ENCODE results near the gene CRTAC1. TPM values are rescaled to one million over a fixed set of nuclear protein-coding genes. Genes with fewer than 3 reads are reported as not detected.

Gene CRTAC1
- polyA plus RNA-seq, 2 of the 4 experiments (the other 2 are of a cell fraction) = 0.32 to 0.39 TPM

DNA sequence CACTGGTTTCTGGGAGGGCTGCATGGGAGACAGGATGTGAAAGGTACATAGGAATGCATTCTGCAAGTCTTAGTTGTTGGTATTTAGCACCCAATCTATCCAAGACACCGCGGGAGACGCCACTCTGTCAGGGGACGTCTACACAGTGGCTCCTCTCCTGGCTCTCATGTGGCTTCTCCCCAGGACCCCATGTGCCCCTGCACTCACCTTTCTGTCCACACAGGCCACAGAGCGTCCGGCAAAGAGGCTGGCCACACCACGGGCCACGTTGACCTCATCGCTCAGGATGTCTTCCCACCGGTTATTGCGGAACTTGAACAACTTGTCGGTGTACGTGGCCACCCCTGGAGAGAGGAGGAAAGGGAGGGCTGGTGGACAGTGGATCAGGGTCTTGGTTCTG is 107.4 kb downstream of the CRTAC1 start:
- no peak for ATAC-seq
- POLR2A ChIA-PET = no interaction called here
- no peaks in the 10 kb centered on the region for H3K9me3 ChIP-seq
- H3K4me3 ChIP-seq = no peak overlapping the region
- no peaks in the 10 kb centered on the region for H3K4me1 ChIP-seq
- 69% methylated on average over 13 of the region's 13 CpGs for WGBS (ENCODE audit: missing lambda C conversion rate)
- TF ChIP-seq MAFK (IDR thresholded peaks at IDR 0.05; ENCODE audit: partially characterized antibody) (no peak), TP53 (CRISPR knock-in tag; IDR thresholded peaks at IDR 0.05) (no peak), HOXB13 (CRISPR knock-in tag; IDR thresholded peaks at IDR 0.05; ENCODE audit: low read depth) (no peak), POLR2AphosphoS2 (conservative IDR thresholded peaks at IDR 0.05; ENCODE audit: low read length) (no peak), MYC (IDR thresholded peaks at IDR 0.05; ENCODE audit: borderline replicate concordance, low read length) (no peak), HES2 (IDR thresholded peaks at IDR 0.05) (no peak), JUNB (IDR thresholded peaks at IDR 0.05) (no peak), HEYL (CRISPR knock-in tag; IDR thresholded peaks at IDR 0.05) (no peak), EHMT2 (IDR thresholded peaks at IDR 0.05; ENCODE audit: low read depth) (no peak), NPAS2 (CRISPR knock-in tag; IDR thresholded peaks at IDR 0.05; ENCODE audit: borderline replicate concordance) (no peak), EP300 (IDR thresholded peaks at IDR 0.05) (no peak), ZSCAN20 (CRISPR knock-in tag; IDR thresholded peaks at IDR 0.05) (no peak), CBX8 (IDR thresholded peaks at IDR 0.05) (no peak)
- TF ChIP-seq, protein P1, sequence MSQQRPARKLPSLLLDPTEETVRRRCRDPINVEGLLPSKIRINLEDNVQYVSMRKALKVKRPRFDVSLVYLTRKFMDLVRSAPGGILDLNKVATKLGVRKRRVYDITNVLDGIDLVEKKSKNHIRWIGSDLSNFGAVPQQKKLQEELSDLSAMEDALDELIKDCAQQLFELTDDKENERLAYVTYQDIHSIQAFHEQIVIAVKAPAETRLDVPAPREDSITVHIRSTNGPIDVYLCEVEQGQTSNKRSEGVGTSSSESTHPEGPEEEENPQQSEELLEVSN (IDR thresholded peaks at IDR 0.05; ENCODE audit: borderline replicate concordance, low read depth) = no peak
- TF ChIP-seq, protein P2, sequence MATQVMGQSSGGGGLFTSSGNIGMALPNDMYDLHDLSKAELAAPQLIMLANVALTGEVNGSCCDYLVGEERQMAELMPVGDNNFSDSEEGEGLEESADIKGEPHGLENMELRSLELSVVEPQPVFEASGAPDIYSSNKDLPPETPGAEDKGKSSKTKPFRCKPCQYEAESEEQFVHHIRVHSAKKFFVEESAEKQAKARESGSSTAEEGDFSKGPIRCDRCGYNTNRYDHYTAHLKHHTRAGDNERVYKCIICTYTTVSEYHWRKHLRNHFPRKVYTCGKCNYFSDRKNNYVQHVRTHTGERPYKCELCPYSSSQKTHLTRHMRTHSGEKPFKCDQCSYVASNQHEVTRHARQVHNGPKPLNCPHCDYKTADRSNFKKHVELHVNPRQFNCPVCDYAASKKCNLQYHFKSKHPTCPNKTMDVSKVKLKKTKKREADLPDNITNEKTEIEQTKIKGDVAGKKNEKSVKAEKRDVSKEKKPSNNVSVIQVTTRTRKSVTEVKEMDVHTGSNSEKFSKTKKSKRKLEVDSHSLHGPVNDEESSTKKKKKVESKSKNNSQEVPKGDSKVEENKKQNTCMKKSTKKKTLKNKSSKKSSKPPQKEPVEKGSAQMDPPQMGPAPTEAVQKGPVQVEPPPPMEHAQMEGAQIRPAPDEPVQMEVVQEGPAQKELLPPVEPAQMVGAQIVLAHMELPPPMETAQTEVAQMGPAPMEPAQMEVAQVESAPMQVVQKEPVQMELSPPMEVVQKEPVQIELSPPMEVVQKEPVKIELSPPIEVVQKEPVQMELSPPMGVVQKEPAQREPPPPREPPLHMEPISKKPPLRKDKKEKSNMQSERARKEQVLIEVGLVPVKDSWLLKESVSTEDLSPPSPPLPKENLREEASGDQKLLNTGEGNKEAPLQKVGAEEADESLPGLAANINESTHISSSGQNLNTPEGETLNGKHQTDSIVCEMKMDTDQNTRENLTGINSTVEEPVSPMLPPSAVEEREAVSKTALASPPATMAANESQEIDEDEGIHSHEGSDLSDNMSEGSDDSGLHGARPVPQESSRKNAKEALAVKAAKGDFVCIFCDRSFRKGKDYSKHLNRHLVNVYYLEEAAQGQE (IDR thresholded peaks at IDR 0.05) = no peak
- TF ChIP-seq, protein P3, sequence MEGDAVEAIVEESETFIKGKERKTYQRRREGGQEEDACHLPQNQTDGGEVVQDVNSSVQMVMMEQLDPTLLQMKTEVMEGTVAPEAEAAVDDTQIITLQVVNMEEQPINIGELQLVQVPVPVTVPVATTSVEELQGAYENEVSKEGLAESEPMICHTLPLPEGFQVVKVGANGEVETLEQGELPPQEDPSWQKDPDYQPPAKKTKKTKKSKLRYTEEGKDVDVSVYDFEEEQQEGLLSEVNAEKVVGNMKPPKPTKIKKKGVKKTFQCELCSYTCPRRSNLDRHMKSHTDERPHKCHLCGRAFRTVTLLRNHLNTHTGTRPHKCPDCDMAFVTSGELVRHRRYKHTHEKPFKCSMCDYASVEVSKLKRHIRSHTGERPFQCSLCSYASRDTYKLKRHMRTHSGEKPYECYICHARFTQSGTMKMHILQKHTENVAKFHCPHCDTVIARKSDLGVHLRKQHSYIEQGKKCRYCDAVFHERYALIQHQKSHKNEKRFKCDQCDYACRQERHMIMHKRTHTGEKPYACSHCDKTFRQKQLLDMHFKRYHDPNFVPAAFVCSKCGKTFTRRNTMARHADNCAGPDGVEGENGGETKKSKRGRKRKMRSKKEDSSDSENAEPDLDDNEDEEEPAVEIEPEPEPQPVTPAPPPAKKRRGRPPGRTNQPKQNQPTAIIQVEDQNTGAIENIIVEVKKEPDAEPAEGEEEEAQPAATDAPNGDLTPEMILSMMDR (IDR thresholded peaks at IDR 0.05) = no peak
- CTCF ChIA-PET = interaction anchor here (0.6 to 24.4 kb wide), 4 partner anchors 12 to 387 kb away, joined by 4 to 660 read pairs (median 9); partner anchors contain the start of gene CRTAC1
- no peak overlapping the region for H3K27ac ChIP-seq
- no peak for FAIRE-seq
- H3K4me2 ChIP-seq = no peak overlapping the region
- DNase-seq (ENCODE audit: low read depth in 1 of 2, low spot score in 1 of 2) = no peak

DNA sequence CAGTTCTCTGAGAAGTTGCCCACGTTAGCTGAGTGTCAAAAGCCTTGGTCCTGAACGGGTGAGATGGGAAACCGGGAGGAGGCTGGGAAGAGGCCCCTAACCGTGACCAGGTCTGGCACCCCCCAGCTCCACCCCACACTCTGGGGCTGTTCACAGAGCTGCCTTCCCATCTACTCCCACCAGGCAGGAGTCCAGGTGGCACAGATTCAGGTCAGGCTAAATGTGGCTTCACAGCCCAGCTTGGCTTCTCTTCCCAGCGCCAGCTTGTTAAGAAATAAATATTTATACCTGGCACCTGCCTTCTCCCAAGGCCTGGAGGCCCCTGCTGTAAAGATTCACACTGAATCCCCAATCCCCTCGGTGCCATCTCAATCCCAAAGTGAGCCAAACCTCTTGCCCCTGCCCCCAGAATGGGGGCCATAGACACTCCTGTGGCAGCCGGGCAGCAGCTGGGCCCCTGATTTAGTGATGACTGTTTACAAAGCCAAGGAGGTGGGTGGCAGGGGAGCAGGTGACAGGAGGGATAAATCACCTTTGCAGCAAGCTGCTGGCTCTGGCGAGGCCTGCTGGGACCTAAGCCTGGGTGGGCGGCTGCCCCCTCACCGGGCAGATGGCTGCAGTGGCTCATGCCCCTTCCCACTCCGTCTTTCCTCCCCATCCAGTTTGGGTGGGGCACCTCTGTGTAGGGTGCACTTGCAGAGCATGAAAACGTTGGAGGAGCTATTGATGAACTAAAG is 108.2 kb downstream of the CRTAC1 start:
- DNase-seq (ENCODE audit: low read depth in 1 of 2, low spot score in 1 of 2) (no peak), FAIRE-seq (no peak), ATAC-seq (no peak)
- Histone ChIP-seq H3K27ac (no peak overlapping the region), H3K4me1 (no peaks in the 10 kb centered on the region), H3K9me3 (no peaks in the 10 kb centered on the region), H3K4me3 (no peak overlapping the region), H3K4me2 (no peak overlapping the region)
- ChIA-PET CTCF (interaction anchor here (3.4 to 24.4 kb wide), 2 partner anchors 11 to 117 kb away, joined by 14 to 660 read pairs; partner anchors contain the start of gene CRTAC1), POLR2A (no interaction called here)
- 22% methylated on average over 9 of the region's 12 CpGs for WGBS (ENCODE audit: missing lambda C conversion rate)
- TF ChIP-seq, protein P4, sequence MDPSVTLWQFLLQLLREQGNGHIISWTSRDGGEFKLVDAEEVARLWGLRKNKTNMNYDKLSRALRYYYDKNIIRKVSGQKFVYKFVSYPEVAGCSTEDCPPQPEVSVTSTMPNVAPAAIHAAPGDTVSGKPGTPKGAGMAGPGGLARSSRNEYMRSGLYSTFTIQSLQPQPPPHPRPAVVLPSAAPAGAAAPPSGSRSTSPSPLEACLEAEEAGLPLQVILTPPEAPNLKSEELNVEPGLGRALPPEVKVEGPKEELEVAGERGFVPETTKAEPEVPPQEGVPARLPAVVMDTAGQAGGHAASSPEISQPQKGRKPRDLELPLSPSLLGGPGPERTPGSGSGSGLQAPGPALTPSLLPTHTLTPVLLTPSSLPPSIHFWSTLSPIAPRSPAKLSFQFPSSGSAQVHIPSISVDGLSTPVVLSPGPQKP (IDR thresholded peaks at IDR 0.05; ENCODE audit: low read depth, low read length) = no peak

Measured in A549 (cell line).